ENCODE measurements around the gene ACADSB. TPM values are rescaled to one million over a fixed set of nuclear protein-coding genes. Genes with fewer than 3 reads are reported as not detected.

Gene ACADSB
- total RNA-seq, 1 donor from 2014 or later: 15.0 TPM

DNA sequence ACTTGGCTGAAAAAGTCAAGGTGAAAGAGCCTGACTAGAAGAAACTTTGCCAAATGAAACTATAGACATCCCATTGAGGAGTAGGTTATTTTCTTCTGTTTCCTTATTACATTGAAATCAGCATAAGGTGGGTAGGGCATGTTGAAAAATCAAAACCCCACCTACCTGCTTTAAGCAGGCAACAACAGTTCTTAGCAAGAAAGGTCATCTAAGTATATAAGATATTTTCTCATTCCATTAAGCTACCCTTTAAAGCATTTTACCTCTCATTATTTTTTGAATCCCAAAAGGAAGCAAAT, 30.8 kb downstream of the ACADSB start:
- Histone ChIP-seq H3K36me3 (no peaks in the 10 kb centered on the region), H3K27ac (peak overlapping the region; percentile 16), H3K79me2 (ENCODE audit: low read depth) (no peaks in the 10 kb centered on the region), H3K9me3 (ENCODE audit: low read depth) (no peaks in the 10 kb centered on the region), H3K4me3 (no peak overlapping the region), H4K20me1 (ENCODE audit: low read depth) (no peaks in the 10 kb centered on the region), H3K4me2 (no peak overlapping the region), H2AFZ (replicated peaks) (no peak overlapping the region), H3K9ac (no peak overlapping the region), H3K27me3 (no peaks in the 10 kb centered on the region), H3K4me1 (peaks cover 6% of the 10 kb centered on the region), H3F3A (ENCODE audit: low read depth) (peaks cover 10% of the 10 kb centered on the region)
- no peak overlapping the region for H3K4me3 Mint-ChIP-seq
- H3K27me3 Mint-ChIP-seq (ENCODE audit: insufficient read depth, low read depth): peaks cover 3% of the 10 kb centered on the region
- no peak for TF ChIP-seq EZH2phosphoT487 (IDR thresholded peaks at IDR 0.05)
- no peak for TF ChIP-seq CTCF (IDR thresholded peaks at IDR 0.05)
- TF ChIP-seq EZH2 (IDR thresholded peaks at IDR 0.05): no peak
- DNase-seq (ENCODE audit: low spot score): no peak
- no peaks in the 10 kb centered on the region for H3K9me3 Mint-ChIP-seq
- no peak overlapping the region for H3K27ac Mint-ChIP-seq
- H3K4me1 Mint-ChIP-seq: no peaks in the 10 kb centered on the region
- H3K36me3 Mint-ChIP-seq: peaks cover 9% of the 10 kb centered on the region

- no peaks in the 10 kb centered on the region for H3K36me3 ChIP-seq
- H3K9ac ChIP-seq: no peak overlapping the region
- no peak overlapping the region for H3K4me3 Mint-ChIP-seq
- no peaks in the 10 kb centered on the region for H3K27me3 ChIP-seq
- peaks cover 10% of the 10 kb centered on the region for H3F3A ChIP-seq (ENCODE audit: low read depth)
- H3K4me1 Mint-ChIP-seq: no peaks in the 10 kb centered on the region
- no peak for TF ChIP-seq CTCF (IDR thresholded peaks at IDR 0.05)
- no peak for TF ChIP-seq EZH2phosphoT487 (IDR thresholded peaks at IDR 0.05)
- no peak for TF ChIP-seq EZH2 (IDR thresholded peaks at IDR 0.05)
- no peaks in the 10 kb centered on the region for H3K36me3 Mint-ChIP-seq
- no peak for DNase-seq (ENCODE audit: low spot score)
- H3K4me2 ChIP-seq: no peak overlapping the region
- H3K9me3 ChIP-seq (ENCODE audit: low read depth): no peaks in the 10 kb centered on the region
- peaks cover 4% of the 10 kb centered on the region for H3K27me3 Mint-ChIP-seq (ENCODE audit: insufficient read depth, low read depth)
- peaks cover 6% of the 10 kb centered on the region for H3K4me1 ChIP-seq
- H3K4me3 ChIP-seq: no peak overlapping the region
- no peaks in the 10 kb centered on the region for H3K79me2 ChIP-seq (ENCODE audit: low read depth)
- no peaks in the 10 kb centered on the region for H3K9me3 Mint-ChIP-seq
- H4K20me1 ChIP-seq (ENCODE audit: low read depth): no peaks in the 10 kb centered on the region
- H3K27ac ChIP-seq: no peak overlapping the region
- no peak overlapping the region for H3K27ac Mint-ChIP-seq
- no peak overlapping the region for H2AFZ ChIP-seq (replicated peaks)
Measured at GRCh38 chr10:123042708-123043408, 34.1 kb downstream of the ACADSB start.

GRCh38 chr10:123043409-123043925, 34.7 kb downstream of the ACADSB start:
- Histone ChIP-seq H2AFZ (replicated peaks) (no peak overlapping the region), H3K27me3 (no peaks in the 10 kb centered on the region), H3K4me2 (no peak overlapping the region), H3K4me3 (no peak overlapping the region), H3K27ac (no peak overlapping the region), H3K36me3 (no peaks in the 10 kb centered on the region), H3K79me2 (ENCODE audit: low read depth) (no peaks in the 10 kb centered on the region), H4K20me1 (ENCODE audit: low read depth) (no peaks in the 10 kb centered on the region), H3K9me3 (ENCODE audit: low read depth) (no peaks in the 10 kb centered on the region), H3K4me1 (peaks cover 6% of the 10 kb centered on the region), H3K9ac (no peak overlapping the region), H3F3A (ENCODE audit: low read depth) (peaks cover 10% of the 10 kb centered on the region)
- Mint-ChIP-seq H3K27me3 (ENCODE audit: insufficient read depth, low read depth) (peaks cover 4% of the 10 kb centered on the region), H3K36me3 (peaks cover 2% of the 10 kb centered on the region), H3K4me1 (no peaks in the 10 kb centered on the region), H3K27ac (no peak overlapping the region), H3K9me3 (no peaks in the 10 kb centered on the region), H3K4me3 (no peak overlapping the region)
- peak; percentile 85 for DNase-seq (ENCODE audit: low spot score)
- no peak for TF ChIP-seq EZH2 (IDR thresholded peaks at IDR 0.05)
- TF ChIP-seq CTCF (IDR thresholded peaks at IDR 0.05): peak; percentile 93
- TF ChIP-seq EZH2phosphoT487 (IDR thresholded peaks at IDR 0.05): no peak

All from neural progenitor cell (in vitro differentiated cells).